ENCODE data around the gene HOXB9. TPM values are rescaled to one million over a fixed set of nuclear protein-coding genes. Genes with fewer than 3 reads are reported as not detected.
A peak's percentile ranks its signal among the peaks of the same experiment; 100 is the strongest.

Gene HOXB9
- polyA plus RNA-seq, 3 donors, result not detected

DNA sequence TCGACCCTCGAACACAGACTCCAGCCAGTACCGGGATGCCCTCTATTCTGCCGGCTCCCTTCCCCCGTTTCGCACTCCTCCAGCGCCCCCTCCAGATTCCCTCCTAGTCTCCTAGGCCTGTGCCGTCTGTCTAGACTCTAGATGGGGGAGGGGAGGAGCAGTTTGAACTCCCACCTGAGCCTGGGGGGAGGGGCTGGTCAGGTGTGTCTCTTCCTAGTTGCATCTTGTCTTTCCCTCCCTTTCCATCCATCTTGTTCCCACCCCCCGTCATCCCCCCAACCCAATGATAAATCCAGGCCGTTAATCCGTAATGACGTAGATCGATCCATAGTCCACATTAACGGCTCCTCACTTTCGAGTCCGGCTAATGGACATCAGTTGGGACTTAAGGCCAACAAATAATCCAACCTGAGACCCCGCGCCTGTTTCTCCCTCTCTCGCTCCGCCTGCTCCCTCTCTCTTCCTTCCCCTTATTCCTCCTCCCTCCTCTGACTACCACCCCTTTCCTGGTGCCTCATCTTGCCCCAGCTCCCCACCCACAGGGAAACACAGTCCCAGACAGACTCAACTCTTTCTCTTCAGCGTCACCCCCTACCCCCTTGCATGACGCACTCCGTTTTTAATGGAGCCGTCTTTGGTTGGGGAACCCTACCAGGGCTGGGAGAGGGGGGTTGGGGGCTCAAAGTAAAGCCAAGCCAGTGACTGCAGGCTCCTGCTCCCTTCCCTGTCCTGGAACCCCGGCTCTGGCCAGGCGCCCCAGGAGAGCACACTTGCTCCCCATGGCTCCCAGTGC is 29.2 kb downstream of the HOXB9 start:
- Mint-ChIP-seq H3K9me3 (peaks cover 0 to 32% (median 16%) of the 10 kb centered on the region in 7 donors), H3K4me3 (peak overlapping the region; percentile 24 to 93), H3K4me1 (peaks cover 37% of the 10 kb centered on the region), H3K36me3 (peaks cover 12 to 18% of the 10 kb centered on the region in 2 donors), H3K27me3 (ENCODE audit: low read depth in 3 of 3) (peaks cover 99 to 100% (median 100%) of the 10 kb centered on the region in 3 donors), H3K27ac (peak overlapping the region in 1 of 7 donors; percentile 42)
- Histone ChIP-seq H2AFZ (ENCODE audit: insufficient read depth, low read depth, low read length, poor library complexity, severe bottlenecking) (peak overlapping the region; percentile 80), H3K79me2 (ENCODE audit: insufficient read depth, low read length) (no peaks in the 10 kb centered on the region), H3K4me2 (replicated peaks; ENCODE audit: extremely low read depth, low read length, poor library complexity, severe bottlenecking) (peak overlapping the region; percentile 77), H3K36me3 (replicated peaks in 1 of 2; ENCODE audit: control insufficient read depth in 1 of 2, insufficient read depth in 2 of 2, low read length in 2 of 2) (no peaks in the 10 kb centered on the region), H3K4me3 (replicated peaks in 1 of 3; ENCODE audit: low read depth in 2 of 3, low read length in 3 of 3) (peak overlapping the region in 2 of 3 experiments; percentile 21 to 68), H3K27ac (ENCODE audit: low read depth in 1 of 2, low read length in 2 of 2) (no peak overlapping the region), H4K20me1 (ENCODE audit: insufficient read depth, low read length) (no peaks in the 10 kb centered on the region), H3K9ac (ENCODE audit: insufficient read depth, low read length, poor library complexity, severe bottlenecking) (no peak overlapping the region), H3K9me3 (replicated peaks in 1 of 2; ENCODE audit: control insufficient read depth in 1 of 2, insufficient read depth in 1 of 2, low read length in 2 of 2) (peaks cover 0 to 47% of the 10 kb centered on the region in 2 donors), H3K27me3 (ENCODE audit: control insufficient read depth in 2 of 2, insufficient read depth in 2 of 2, low read length in 2 of 2) (peaks cover 79 to 100% of the 10 kb centered on the region in 2 donors), H3K4me1 (ENCODE audit: control insufficient read depth in 1 of 2, insufficient read depth in 2 of 2, low read length in 2 of 2) (peaks cover 27 to 30% of the 10 kb centered on the region in 2 donors)
- intact Hi-C loops (cut with micrococcal nuclease), result loop anchor here in 1 of 2 donors (2.0 kb wide), 1 partner anchor 18 kb away; the partner anchor contains the start of gene HOXB8
- TF ChIP-seq, protein P1, sequence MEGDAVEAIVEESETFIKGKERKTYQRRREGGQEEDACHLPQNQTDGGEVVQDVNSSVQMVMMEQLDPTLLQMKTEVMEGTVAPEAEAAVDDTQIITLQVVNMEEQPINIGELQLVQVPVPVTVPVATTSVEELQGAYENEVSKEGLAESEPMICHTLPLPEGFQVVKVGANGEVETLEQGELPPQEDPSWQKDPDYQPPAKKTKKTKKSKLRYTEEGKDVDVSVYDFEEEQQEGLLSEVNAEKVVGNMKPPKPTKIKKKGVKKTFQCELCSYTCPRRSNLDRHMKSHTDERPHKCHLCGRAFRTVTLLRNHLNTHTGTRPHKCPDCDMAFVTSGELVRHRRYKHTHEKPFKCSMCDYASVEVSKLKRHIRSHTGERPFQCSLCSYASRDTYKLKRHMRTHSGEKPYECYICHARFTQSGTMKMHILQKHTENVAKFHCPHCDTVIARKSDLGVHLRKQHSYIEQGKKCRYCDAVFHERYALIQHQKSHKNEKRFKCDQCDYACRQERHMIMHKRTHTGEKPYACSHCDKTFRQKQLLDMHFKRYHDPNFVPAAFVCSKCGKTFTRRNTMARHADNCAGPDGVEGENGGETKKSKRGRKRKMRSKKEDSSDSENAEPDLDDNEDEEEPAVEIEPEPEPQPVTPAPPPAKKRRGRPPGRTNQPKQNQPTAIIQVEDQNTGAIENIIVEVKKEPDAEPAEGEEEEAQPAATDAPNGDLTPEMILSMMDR (IDR thresholded peaks at IDR 0.05), result no peak
- 2% methylated on average over 14 of the region's 26 CpGs for WGBS (ENCODE audit: insufficient coverage)
- peak in 1 of 3 donors; percentile 18 for DNase-seq

DNA sequence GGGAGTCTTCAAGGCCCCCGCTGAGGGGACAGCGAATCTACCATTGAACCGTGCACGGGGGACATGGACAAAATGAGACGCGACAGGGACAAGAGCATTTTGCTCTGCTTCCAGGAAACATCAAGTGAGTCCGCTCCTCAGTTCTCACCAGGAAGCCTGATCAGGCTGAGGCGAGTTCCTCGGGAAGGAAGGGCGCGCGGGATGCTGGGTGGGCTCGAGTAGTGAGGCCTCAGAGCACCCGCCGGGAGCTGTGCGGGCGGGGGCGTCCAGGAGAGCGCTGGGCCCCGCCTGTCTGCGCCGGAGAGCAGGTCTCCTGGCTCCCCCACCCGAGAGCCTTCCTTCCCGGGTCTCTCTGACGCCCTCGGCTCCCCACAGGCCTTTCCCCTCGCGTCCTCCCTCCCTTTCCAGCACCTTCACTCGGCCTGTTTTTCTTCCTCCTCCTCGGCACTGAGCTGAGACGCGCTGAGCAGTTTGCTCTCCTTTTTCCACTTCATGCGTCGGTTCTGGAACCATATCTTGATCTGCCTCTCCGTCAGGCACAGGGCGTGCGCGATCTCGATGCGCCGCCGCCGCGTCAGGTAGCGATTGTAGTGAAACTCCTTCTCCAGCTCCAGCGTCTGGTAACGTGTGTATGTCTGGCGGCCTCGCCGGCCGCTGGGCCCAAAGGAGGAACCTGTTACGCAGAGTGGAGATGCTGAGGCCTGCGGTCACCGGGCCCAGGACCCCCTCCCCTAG is 30.0 kb downstream of the HOXB9 start:
- Histone ChIP-seq H4K20me1 (ENCODE audit: insufficient read depth, low read length) (no peaks in the 10 kb centered on the region), H3K4me2 (replicated peaks; ENCODE audit: extremely low read depth, low read length, poor library complexity, severe bottlenecking) (peak overlapping the region; percentile 30), H3K79me2 (ENCODE audit: insufficient read depth, low read length) (no peaks in the 10 kb centered on the region), H3K36me3 (replicated peaks in 1 of 2; ENCODE audit: control insufficient read depth in 1 of 2, insufficient read depth in 2 of 2, low read length in 2 of 2) (no peaks in the 10 kb centered on the region), H3K9me3 (replicated peaks in 1 of 2; ENCODE audit: control insufficient read depth in 1 of 2, insufficient read depth in 1 of 2, low read length in 2 of 2) (peaks cover 0 to 46% of the 10 kb centered on the region in 2 donors), H3K9ac (ENCODE audit: insufficient read depth, low read length, poor library complexity, severe bottlenecking) (no peak overlapping the region), H3K27me3 (ENCODE audit: control insufficient read depth in 2 of 2, insufficient read depth in 2 of 2, low read length in 2 of 2) (peaks cover 79 to 100% of the 10 kb centered on the region in 2 donors), H3K4me1 (ENCODE audit: control insufficient read depth in 1 of 2, insufficient read depth in 2 of 2, low read length in 2 of 2) (peaks cover 27 to 30% of the 10 kb centered on the region in 2 donors), H3K27ac (ENCODE audit: low read depth in 1 of 2, low read length in 2 of 2) (no peak overlapping the region), H2AFZ (ENCODE audit: insufficient read depth, low read depth, low read length, poor library complexity, severe bottlenecking) (no peak overlapping the region), H3K4me3 (replicated peaks in 1 of 3; ENCODE audit: low read depth in 2 of 3, low read length in 3 of 3) (no peak overlapping the region)
- peaks cover 0 to 32% (median 16%) of the 10 kb centered on the region in 7 donors for H3K9me3 Mint-ChIP-seq
- peaks cover 37% of the 10 kb centered on the region for H3K4me1 Mint-ChIP-seq
- intact Hi-C loops (cut with micrococcal nuclease), result loop anchor here in 1 of 2 donors (2.0 kb wide), 1 partner anchor 19 kb away; the partner anchor contains the start of gene HOXB8
- DNase-seq, result no peak
- H3K27me3 Mint-ChIP-seq (ENCODE audit: low read depth in 3 of 3), result peaks cover 99 to 100% (median 100%) of the 10 kb centered on the region in 3 donors
- no peak overlapping the region for H3K27ac Mint-ChIP-seq
- peak overlapping the region; percentile 24 to 93 for H3K4me3 Mint-ChIP-seq
- TF ChIP-seq, protein P1 (IDR thresholded peaks at IDR 0.05), result no peak
- peaks cover 12 to 24% of the 10 kb centered on the region in 2 donors for H3K36me3 Mint-ChIP-seq
- 20% methylated on average over 52 of the region's 54 CpGs for WGBS (ENCODE audit: insufficient coverage)
